Esophagus muscularis mucosa (tissue), 3 donors: ENCODE measurements around the gene THSD4.

ENCODE experiments used
- POLR2AphosphoS5 ChIP-seq, 2 donors: sonication (generic); formaldehyde crosslinking; IDR thresholded peaks; one replicate each; pipeline ENCODE4 v1.6.1; 2017; ENCODE audit warnings: antibody characterized with exemption in 2 of 2
- TF ChIP-seq, protein P1 (sequence below), 3 experiments: fragments of 200-600 bp in 2 of 3; fragments of 450-650 bp in 1 of 3; sonication (generic) in 2 of 3; IDR thresholded peaks; one replicate each; pipeline ENCODE4 v1.5.1; 2017 to 2019; ENCODE audit warnings: antibody characterized with exemption in 3 of 3, mild to moderate bottlenecking in 2 of 3, moderate library complexity in 1 of 3

DNA sequence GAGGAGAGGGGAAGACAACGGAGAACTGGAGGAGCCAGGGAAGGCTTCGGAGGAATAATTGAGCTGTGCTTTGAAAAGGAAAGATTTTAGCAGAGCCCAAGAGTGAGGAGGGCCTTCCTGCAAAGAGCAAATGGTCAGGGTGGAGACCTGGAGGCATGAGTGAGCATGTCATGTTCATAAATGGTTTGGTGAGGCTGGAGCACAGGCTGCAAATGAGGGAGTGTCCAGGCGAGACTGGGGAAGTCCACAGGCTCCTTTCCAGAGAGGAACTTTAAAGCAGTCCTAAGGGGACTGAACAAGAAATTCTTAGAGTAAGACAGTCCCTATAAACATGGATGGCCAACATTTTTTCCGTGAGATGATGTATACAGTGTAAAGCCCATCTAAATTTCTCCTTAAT, 108.8 kb downstream of the THSD4 start:
- no peak for TF ChIP-seq POLR2AphosphoS5 (IDR thresholded peaks at IDR 0.05)
- TF ChIP-seq, protein P1, sequence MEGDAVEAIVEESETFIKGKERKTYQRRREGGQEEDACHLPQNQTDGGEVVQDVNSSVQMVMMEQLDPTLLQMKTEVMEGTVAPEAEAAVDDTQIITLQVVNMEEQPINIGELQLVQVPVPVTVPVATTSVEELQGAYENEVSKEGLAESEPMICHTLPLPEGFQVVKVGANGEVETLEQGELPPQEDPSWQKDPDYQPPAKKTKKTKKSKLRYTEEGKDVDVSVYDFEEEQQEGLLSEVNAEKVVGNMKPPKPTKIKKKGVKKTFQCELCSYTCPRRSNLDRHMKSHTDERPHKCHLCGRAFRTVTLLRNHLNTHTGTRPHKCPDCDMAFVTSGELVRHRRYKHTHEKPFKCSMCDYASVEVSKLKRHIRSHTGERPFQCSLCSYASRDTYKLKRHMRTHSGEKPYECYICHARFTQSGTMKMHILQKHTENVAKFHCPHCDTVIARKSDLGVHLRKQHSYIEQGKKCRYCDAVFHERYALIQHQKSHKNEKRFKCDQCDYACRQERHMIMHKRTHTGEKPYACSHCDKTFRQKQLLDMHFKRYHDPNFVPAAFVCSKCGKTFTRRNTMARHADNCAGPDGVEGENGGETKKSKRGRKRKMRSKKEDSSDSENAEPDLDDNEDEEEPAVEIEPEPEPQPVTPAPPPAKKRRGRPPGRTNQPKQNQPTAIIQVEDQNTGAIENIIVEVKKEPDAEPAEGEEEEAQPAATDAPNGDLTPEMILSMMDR (IDR thresholded peaks at IDR 0.05) = no peak
